Tibial nerve (tissue), 4 donors: ENCODE data around the gene DRAM1. TPM values are rescaled to one million over a fixed set of nuclear protein-coding genes. Genes with fewer than 3 reads are reported as not detected.
"Not testable (repeated sequence)": the region's sequence is repeated elsewhere in the genome, so short reads cannot be mapped to it uniquely, and the experiment has no call there.

Experiments
- DNase-seq, 2 donors: peaks; one replicate each; pipeline ENCODE4 v3.0.0-alpha.2; 2019; ENCODE audit warnings: low spot score in 2 of 2
- H3K27ac ChIP-seq, 4 donors: fragments of 200-600 bp; sonication (generic) in 3 of 4; one replicate each; pipeline ENCODE4 v1.5.1; 2017 to 2019; ENCODE audit warnings: mild to moderate bottlenecking in 1 of 4
- H3K27me3 ChIP-seq, 2 donors: fragments of 200-600 bp; sonication (generic) in 1 of 2; one replicate each; pipeline versions ENCODE4 v1.5.1 to v1.6.0; 2017 to 2019
- H3K36me3 ChIP-seq, 3 donors: fragments of 200-600 bp; sonication (generic); one replicate each; pipeline ENCODE4 v1.5.1; 2018 to 2019
- H3K4me1 ChIP-seq, 4 donors: fragments of 200-600 bp; sonication (generic) in 3 of 4; one replicate each; pipeline ENCODE4 v1.5.1; 2017 to 2019
- H3K4me3 ChIP-seq, 4 donors: fragments of 200-600 bp; sonication (generic) in 3 of 4; one replicate each; pipeline ENCODE4 v1.5.1; 2017 to 2019; ENCODE audit warnings: mild to moderate bottlenecking in 1 of 4, moderate library complexity in 1 of 4
- H3K9me3 ChIP-seq, 4 donors: fragments of 200-600 bp; sonication (generic) in 3 of 4; one replicate each; pipeline ENCODE4 v1.5.1; 2017 to 2019
- CTCF ChIP-seq, 5 experiments: fragments of 200-600 bp in 3 of 5; fragments of 450-650 bp in 2 of 5; sonication (generic) in 3 of 5; IDR thresholded peaks; one replicate each; pipeline ENCODE4 v1.5.1; 2016 to 2019; ENCODE audit warnings: antibody characterized with exemption in 5 of 5, mild to moderate bottlenecking in 3 of 5, moderate library complexity in 2 of 5
- EP300 ChIP-seq, 2 donors: sonication (generic); formaldehyde crosslinking; IDR thresholded peaks; one replicate each; pipeline ENCODE4 v1.6.1; 2017; ENCODE audit warnings: antibody characterized with exemption in 2 of 2, mild to moderate bottlenecking in 1 of 2
- POLR2A ChIP-seq, 2 donors: fragments of 450-650 bp; IDR thresholded peaks; one replicate each; pipeline ENCODE4 v1.6.1; 2017; ENCODE audit warnings: antibody characterized with exemption in 2 of 2, mild to moderate bottlenecking in 2 of 2, moderate library complexity in 2 of 2
- WGBS, 2 donors: methylation state at CpG; one replicate each; pipeline ENCODE4 v1.1.5; 2018; 5-methylcytosine and 5-hydroxymethylcytosine counted together
- total RNA-seq, 4 donors: library from RNA; depleted of rRNA; stranded (reverse); fragments of >200 nt; gene quantifications; one replicate each; pipeline ENCODE4 v1.1.0, GENCODE V29; 2016

Gene DRAM1
- total RNA-seq, 4 donors from 2014 or later = 14.4 to 23.1 (median 17.8) TPM

GRCh38 chr12:101909646-101910045 is 32.3 kb downstream of the DRAM1 start:
- peak overlapping the region in 1 of 4 donors; percentile 50 for H3K27ac ChIP-seq
- peaks cover 0 to 6% (median 0%) of the 10 kb centered on the region in 3 donors for H3K36me3 ChIP-seq
- H3K4me1 ChIP-seq = peaks cover 0 to 6% (median 0%) of the 10 kb centered on the region in 4 donors
- no peaks in the 10 kb centered on the region for H3K27me3 ChIP-seq
- TF ChIP-seq EP300 (IDR thresholded peaks at IDR 0.05) (no peak), CTCF (IDR thresholded peaks at IDR 0.05) (no peak), POLR2A (IDR thresholded peaks at IDR 0.05) (no peak)
- 77 to 79% methylated on average over 7 of the region's 7 CpGs for WGBS, 2 donors
- no peak for DNase-seq
- peak overlapping the region in 1 of 4 donors; percentile 5 for H3K4me3 ChIP-seq
- H3K9me3 ChIP-seq = no peaks in the 10 kb centered on the region

GRCh38 chr12:101915841-101916240 is 38.5 kb downstream of the DRAM1 start:
- WGBS, 2 donors = 78 to 92% methylated on average over 5 of the region's 5 CpGs
- no peaks in the 10 kb centered on the region for H3K27me3 ChIP-seq
- H3K4me3 ChIP-seq = no peak overlapping the region
- no peak overlapping the region for H3K27ac ChIP-seq
- TF ChIP-seq POLR2A (IDR thresholded peaks at IDR 0.05) (no peak), EP300 (IDR thresholded peaks at IDR 0.05) (no peak), CTCF (IDR thresholded peaks at IDR 0.05) (no peak)
- H3K4me1 ChIP-seq = peaks cover 0 to 12% (median 3%) of the 10 kb centered on the region in 4 donors
- H3K36me3 ChIP-seq = peaks cover 0 to 10% (median 0%) of the 10 kb centered on the region in 3 donors
- DNase-seq = no peak
- H3K9me3 ChIP-seq = no peaks in the 10 kb centered on the region

- 93 to 95% methylated on average over 4 of the region's 4 CpGs for WGBS, 2 donors
- not testable (repeated sequence) for H3K4me3 ChIP-seq, H3K9me3 ChIP-seq, H3K27me3 ChIP-seq, DNase-seq, H3K27ac ChIP-seq
- H3K4me1 ChIP-seq = peaks cover 0 to 12% (median 3%) of the 10 kb centered on the region in 4 donors
- H3K36me3 ChIP-seq = peaks cover 0 to 31% (median 0%) of the 10 kb centered on the region in 3 donors
These were observed 41.4 kb downstream of the DRAM1 start for GRCh38 chr12:101918805-101919204.

GRCh38 chr12:101919447-101919846 is 42.1 kb downstream of the DRAM1 start:
- peaks cover 0 to 31% (median 0%) of the 10 kb centered on the region in 3 donors for H3K36me3 ChIP-seq
- H3K9me3 ChIP-seq = no peaks in the 10 kb centered on the region
- WGBS, 2 donors = 87 to 92% methylated on average over 3 of the region's 3 CpGs

GRCh38 chr12:101920906-101921305 is 43.5 kb downstream of the DRAM1 start:
- WGBS, 2 donors = 64 to 69% methylated on average over 2 of the region's 2 CpGs
- Histone ChIP-seq H3K9me3 (no peaks in the 10 kb centered on the region), H3K36me3 (peaks cover 0 to 27% (median 0%) of the 10 kb centered on the region in 3 donors), H3K27ac (no peak overlapping the region), H3K27me3 (no peaks in the 10 kb centered on the region), H3K4me1 (peaks cover 0 to 20% (median 3%) of the 10 kb centered on the region in 4 donors), H3K4me3 (no peak overlapping the region)
- no peak for DNase-seq
- TF ChIP-seq CTCF (IDR thresholded peaks at IDR 0.05) (no peak), POLR2A (IDR thresholded peaks at IDR 0.05) (no peak), EP300 (IDR thresholded peaks at IDR 0.05) (no peak)

More at GRCh38 chr12:101919447-101919846, 42.1 kb downstream of the DRAM1 start:
- Histone ChIP-seq H3K27me3 (no peaks in the 10 kb centered on the region), H3K4me3 (no peak overlapping the region), H3K4me1 (peaks cover 0 to 12% (median 3%) of the 10 kb centered on the region in 4 donors), H3K27ac (no peak overlapping the region)
- TF ChIP-seq EP300 (IDR thresholded peaks at IDR 0.05) = no peak
- no peak for TF ChIP-seq CTCF (IDR thresholded peaks at IDR 0.05)
- TF ChIP-seq POLR2A (IDR thresholded peaks at IDR 0.05) = no peak
- no peak for DNase-seq
